A673 (cell line): ENCODE measurements around the gene ZBP1. TPM values are rescaled to one million over a fixed set of nuclear protein-coding genes. Genes with fewer than 3 reads are reported as not detected.

Experiments
- BruUV-seq: library from RNA; stranded (reverse); fragments of 400-500 nt; replicated peaks from 2 replicates; lab custom pipeline; 2021; lab: Mats Ljungman, UMichigan
- CTCF ChIA-PET: fragments of 300-600 bp; sonication (Branson Sonifier 250); formaldehyde crosslinking; loops from one replicate; lab custom pipeline; 2022; ENCODE audit warnings: antibody characterized with exemption; lab: Charles Lee
- POLR2A ChIA-PET: fragments of 300-600 bp; sonication (Branson Sonifier 250); formaldehyde crosslinking; loops from one replicate; lab custom pipeline; 2022; ENCODE audit warnings: antibody characterized with exemption; ENCODE audit not compliant: low non-redundant PET; lab: Charles Lee
- DNase-seq: peaks from one replicate; pipeline ENCODE4 v3.0.0-alpha.2; 2015; ENCODE audit warnings: low spot score
- H3K27ac ChIP-seq: fragments of 200-600 bp; sonication (generic); 2 replicates; pipeline ENCODE4 v1.5.1; 2016; ENCODE audit warnings: mixed run types, low read depth, mild to moderate bottlenecking, mixed read lengths, antibody characterized with exemption, low read length; ENCODE audit not compliant: poor library complexity, severe bottlenecking
- H3K27me3 ChIP-seq: fragments of 200-600 bp; sonication (generic); replicated peaks from 2 replicates; pipeline ENCODE4 v1.6.1; 2017; ENCODE audit warnings: mixed run types, low read depth, mild to moderate bottlenecking, mixed read lengths, antibody characterized with exemption, low read length; ENCODE audit not compliant: insufficient read depth, poor library complexity
- H3K36me3 ChIP-seq: fragments of 200-600 bp; sonication (generic); 2 replicates; pipeline ENCODE4 v1.6.1; 2016; ENCODE audit warnings: mixed run types, mild to moderate bottlenecking, mixed read lengths, antibody characterized with exemption, low read length; ENCODE audit not compliant: insufficient read depth, poor library complexity, severe bottlenecking
- H3K4me1 ChIP-seq: fragments of 200-600 bp; sonication (generic); 2 replicates; pipeline ENCODE4 v1.6.1; 2017; ENCODE audit warnings: mixed run types, mild to moderate bottlenecking, mixed read lengths, antibody characterized with exemption, low read length; ENCODE audit not compliant: insufficient read depth, poor library complexity, severe bottlenecking
- H3K4me3 ChIP-seq: fragments of 200-600 bp; sonication (generic); 2 replicates; pipeline ENCODE4 v1.5.1; 2016; ENCODE audit warnings: low read depth, mixed run types, mild to moderate bottlenecking, mixed read lengths, low read length; ENCODE audit not compliant: poor library complexity, severe bottlenecking
- H3K9me3 ChIP-seq: fragments of 200-600 bp; sonication (generic); 2 replicates; pipeline ENCODE4 v1.6.1; 2016; ENCODE audit warnings: mixed run types, low read depth, mild to moderate bottlenecking, mixed read lengths, antibody characterized with exemption, low read length; ENCODE audit not compliant: poor library complexity, severe bottlenecking
- EZH2 ChIP-seq: fragments of 200-600 bp; sonication (generic); IDR thresholded peaks from 2 replicates; pipeline ENCODE4 v1.6.1; 2017; ENCODE audit warnings: borderline replicate concordance, low read depth, mild to moderate bottlenecking, mixed read lengths, antibody characterized with exemption, low read length; ENCODE audit not compliant: poor library complexity, severe bottlenecking
- intact Hi-C: fragments of 100-400 bp; cut with micrococcal nuclease; formaldehyde crosslinking; loops from one replicate; pipeline ENCODE4 v1.10.0; 2022; ENCODE audit not compliant: unreplicated experiment
- total RNA-seq: library from RNA; stranded (reverse); gene quantifications from 2 replicates; pipeline ENCODE4 v1.2.3, GENCODE V29; 2021
- TF ChIP-seq, protein P1 (sequence below): fragments of 300-800, 200-600 bp; sonication (generic); conservative IDR thresholded peaks from 2 replicates; pipeline ENCODE4 v1.5.1; 2017; ENCODE audit warnings: low read depth, mild to moderate bottlenecking, antibody characterized with exemption, low read length, moderate library complexity, mixed read lengths

Gene ZBP1
- total RNA-seq, 1 experiment from 2014 or later = not detected

DNA sequence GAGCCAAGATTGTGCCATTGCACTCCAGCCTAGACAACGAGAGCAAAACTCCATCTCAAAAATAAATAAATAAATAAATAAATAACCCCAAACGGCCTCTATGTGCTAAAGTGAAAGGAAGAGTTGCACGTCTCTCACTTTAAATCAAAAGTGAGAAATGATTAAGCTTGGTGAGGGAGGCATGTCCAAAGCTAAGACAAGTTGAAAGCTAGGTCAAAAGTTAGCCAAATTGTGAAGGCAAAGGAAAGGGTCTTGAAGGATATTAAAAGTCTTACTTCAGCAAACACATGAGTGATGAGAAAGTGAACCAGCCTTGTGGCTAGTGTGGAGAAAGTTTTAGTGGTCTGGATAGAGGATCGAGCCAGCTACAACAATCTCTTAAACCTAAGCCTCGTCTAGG is 14.3 kb downstream of the ZBP1 start:
- TF ChIP-seq EZH2 = no peak
- TF ChIP-seq, protein P1, sequence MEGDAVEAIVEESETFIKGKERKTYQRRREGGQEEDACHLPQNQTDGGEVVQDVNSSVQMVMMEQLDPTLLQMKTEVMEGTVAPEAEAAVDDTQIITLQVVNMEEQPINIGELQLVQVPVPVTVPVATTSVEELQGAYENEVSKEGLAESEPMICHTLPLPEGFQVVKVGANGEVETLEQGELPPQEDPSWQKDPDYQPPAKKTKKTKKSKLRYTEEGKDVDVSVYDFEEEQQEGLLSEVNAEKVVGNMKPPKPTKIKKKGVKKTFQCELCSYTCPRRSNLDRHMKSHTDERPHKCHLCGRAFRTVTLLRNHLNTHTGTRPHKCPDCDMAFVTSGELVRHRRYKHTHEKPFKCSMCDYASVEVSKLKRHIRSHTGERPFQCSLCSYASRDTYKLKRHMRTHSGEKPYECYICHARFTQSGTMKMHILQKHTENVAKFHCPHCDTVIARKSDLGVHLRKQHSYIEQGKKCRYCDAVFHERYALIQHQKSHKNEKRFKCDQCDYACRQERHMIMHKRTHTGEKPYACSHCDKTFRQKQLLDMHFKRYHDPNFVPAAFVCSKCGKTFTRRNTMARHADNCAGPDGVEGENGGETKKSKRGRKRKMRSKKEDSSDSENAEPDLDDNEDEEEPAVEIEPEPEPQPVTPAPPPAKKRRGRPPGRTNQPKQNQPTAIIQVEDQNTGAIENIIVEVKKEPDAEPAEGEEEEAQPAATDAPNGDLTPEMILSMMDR = no peak
- Histone ChIP-seq H3K4me1 (no peaks in the 10 kb centered on the region), H3K27ac (no peak overlapping the region), H3K9me3 (no peaks in the 10 kb centered on the region), H3K4me3 (no peak overlapping the region), H3K27me3 (no peaks in the 10 kb centered on the region), H3K36me3 (no peaks in the 10 kb centered on the region)
- DNase-seq = no peak
- BruUV-seq = no TSS peak
- ChIA-PET POLR2A (no interaction called here), CTCF (no interaction called here)
- intact Hi-C loops = no loop called here

- H3K4me3 ChIP-seq = no peak overlapping the region
- H3K4me1 ChIP-seq = no peaks in the 10 kb centered on the region
- no peak for DNase-seq
- BruUV-seq = no TSS peak
- ChIA-PET POLR2A (no interaction called here), CTCF (no interaction called here)
- no peaks in the 10 kb centered on the region for H3K36me3 ChIP-seq
- H3K27me3 ChIP-seq = no peaks in the 10 kb centered on the region
- H3K9me3 ChIP-seq = no peaks in the 10 kb centered on the region
- intact Hi-C loops = no loop called here
- no peak overlapping the region for H3K27ac ChIP-seq
- TF ChIP-seq EZH2 = no peak
- TF ChIP-seq, protein P1 = no peak
These were observed 15.2 kb downstream of the ZBP1 start for GRCh38 chr20:57605045-57605444.

GRCh38 chr20:57603120-57603519 is 17.1 kb downstream of the ZBP1 start:
- intact Hi-C loops = no loop called here
- H3K4me1 ChIP-seq = no peaks in the 10 kb centered on the region
- no peaks in the 10 kb centered on the region for H3K9me3 ChIP-seq
- ChIA-PET CTCF (interaction anchor here (0.7 kb wide), 1 partner anchor 796 kb away, joined by 4 read pairs; no protein-coding TSS in a partner anchor), POLR2A (no interaction called here)
- no peak overlapping the region for H3K27ac ChIP-seq
- TF ChIP-seq, protein P1 = no peak
- TF ChIP-seq EZH2 = no peak
- H3K4me3 ChIP-seq = no peak overlapping the region
- H3K27me3 ChIP-seq = no peaks in the 10 kb centered on the region
- DNase-seq = no peak
- no peaks in the 10 kb centered on the region for H3K36me3 ChIP-seq
- BruUV-seq = no TSS peak
